ENCODE results near the gene CROT.

DNA sequence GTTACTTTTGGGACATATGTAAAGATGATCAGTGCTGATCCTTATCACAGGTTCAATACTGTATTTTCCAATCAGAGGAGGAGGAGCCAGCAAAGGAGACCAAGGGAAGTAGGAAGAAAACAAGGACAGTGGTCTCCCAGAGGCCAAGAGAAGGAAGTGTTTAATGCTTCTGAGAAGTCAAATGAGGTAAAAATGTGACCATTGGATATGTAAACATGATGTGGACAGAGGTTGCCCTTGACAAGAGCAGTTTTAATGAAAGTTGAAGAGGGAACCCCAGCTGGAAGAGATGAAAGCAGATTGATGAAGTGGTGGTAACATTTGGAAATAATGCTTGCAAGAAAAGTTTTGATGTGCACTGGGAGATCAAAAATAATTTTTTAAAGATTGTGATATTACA, 18.8 kb downstream of the CROT start:
- no peak for TF ChIP-seq EZH2phosphoT487 (IDR thresholded peaks at IDR 0.05; ENCODE audit: insufficient read depth, low read depth)
- no peak for TF ChIP-seq EZH2 (IDR thresholded peaks at IDR 0.05; ENCODE audit: insufficient read depth, poor library complexity, severe bottlenecking)

Measured in GM23248 (cell line).